GM19397 (cell line): ENCODE measurements around the gene PCDHGB1.
A peak's percentile ranks its signal among the peaks of the same experiment; 100 is the strongest.
"Not testable (repeated sequence)": the region's sequence is repeated elsewhere in the genome, so short reads cannot be mapped to it uniquely, and the experiment has no call there.

Experiments
- ATAC-seq: cut with Tn5 transposase; IDR thresholded peaks from one replicate; pipeline ENCODE4 v1.9.1; 2021; ENCODE audit warnings: mild to moderate bottlenecking, moderate library complexity; ENCODE audit not compliant: unreplicated experiment

Gene PCDHGB1

DNA sequence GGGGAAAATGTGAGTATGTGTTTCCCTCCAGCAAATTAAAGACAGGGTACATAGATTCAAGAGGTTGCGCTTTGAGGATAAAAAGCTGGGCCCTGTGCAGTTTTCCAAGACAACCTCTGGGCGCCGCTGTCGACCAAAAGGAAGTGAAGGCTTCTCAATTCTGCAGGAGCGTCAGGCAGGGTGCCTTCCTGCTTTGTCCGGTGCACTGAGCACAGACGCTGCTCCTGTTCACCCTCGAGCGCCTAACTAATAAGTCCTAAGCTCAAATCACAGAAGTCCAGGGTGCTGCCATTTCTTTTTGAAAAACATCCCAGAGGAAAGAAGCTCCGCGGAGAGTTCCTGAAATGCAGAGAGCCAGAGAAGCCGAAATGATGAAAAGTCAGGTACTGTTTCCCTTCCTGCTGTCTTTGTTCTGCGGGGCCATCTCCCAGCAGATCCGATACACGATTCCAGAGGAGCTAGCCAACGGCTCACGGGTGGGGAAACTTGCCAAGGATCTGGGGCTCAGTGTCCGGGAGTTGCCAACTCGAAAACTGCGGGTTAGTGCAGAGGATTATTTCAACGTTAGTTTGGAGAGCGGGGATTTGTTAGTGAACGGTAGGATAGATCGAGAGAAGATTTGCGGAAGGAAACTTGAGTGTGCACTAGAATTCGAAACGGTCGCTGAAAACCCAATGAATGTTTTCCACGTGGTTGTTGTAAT is at the start of gene PCDHGB1:
TSS of gene PCDHGB1 (plus strand) at position 183 of the 703 bp plus-strand sequence. CDS start at position 345, 162 bp downstream.
- peak; percentile 72 for ATAC-seq

DNA sequence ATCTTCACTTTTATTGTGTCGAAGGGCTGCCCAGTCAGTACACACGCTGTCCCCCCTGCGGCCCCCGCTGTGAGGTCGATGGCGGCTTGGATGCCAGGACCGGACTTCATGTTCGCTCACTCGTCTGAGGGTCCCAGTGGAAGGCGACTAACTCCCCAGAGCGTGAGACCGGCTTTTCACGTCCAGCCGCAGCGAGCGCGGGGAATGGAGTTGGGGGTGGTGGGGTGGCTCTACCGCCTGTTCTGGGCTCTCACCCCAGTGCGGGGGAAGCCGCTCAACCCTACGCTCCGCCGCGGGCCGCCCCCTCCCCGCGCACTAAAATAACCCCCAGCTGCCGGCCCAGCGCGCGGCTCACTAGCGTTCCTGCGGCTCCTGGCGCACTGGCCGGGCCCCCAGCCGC is 46.1 kb upstream of the PCDHGB1 start, which contains the start of gene SLC25A2:
TSS of gene SLC25A2 (minus strand) at position 294 of the 400 bp plus-strand sequence. CDS start at position 110, 184 bp downstream.
- no peak for ATAC-seq

DNA sequence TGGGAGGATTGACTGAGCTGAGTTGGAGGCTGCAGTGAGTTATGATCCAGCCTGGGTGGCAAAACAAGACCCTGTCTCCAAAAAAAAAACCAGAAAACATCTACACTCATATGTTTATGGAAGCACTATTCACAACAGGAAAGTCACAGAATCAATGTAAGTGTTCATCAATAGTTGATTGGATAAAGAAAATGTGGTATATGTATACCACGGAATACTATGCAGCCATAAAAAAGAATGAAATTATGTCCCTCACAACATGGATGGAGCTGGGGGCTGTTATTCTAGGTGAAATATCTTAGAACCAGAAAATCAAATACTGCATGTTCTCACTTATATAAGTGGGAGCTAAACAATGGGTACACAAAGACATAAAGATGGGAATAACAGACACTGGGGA is 43.3 kb upstream of the PCDHGB1 start:
- ATAC-seq: no peak

DNA sequence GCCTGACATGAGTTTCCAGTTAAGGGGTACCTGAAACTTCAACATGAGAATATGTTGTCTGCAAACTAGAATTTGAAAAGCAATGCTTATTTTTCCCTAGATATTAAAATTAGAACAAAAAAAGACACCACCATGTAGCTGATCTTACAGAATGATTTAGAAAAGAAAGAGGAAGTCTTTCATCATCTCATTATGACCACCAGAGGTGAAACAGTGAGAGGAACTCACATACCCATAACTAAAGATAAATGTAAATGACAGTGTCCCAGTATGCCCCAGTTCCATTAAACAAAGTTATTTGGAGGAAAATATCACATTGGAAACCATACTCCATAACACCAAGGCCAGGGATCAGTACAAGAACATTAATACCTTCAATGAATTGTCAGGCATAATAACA is 36.2 kb upstream of the PCDHGB1 start:
- ATAC-seq: no peak

DNA sequence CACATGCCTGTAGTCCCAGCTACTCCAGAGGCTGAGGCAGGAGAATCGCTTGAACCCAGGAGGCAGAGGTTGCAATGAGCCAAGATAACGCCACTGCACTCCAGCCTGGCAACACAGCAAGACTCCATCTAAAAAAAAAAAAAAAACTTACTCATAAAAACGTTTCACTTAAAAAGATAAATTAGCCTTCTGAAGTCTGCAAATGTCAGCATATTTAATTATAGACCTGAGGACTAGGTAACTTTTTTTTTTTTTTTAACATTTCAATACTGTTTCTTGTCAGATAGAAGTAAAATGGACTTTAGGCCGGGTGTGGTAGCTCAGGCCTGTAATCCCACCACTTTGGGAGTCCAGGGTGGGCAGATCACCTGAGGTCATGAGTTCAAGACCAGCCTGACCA is 32.9 kb upstream of the PCDHGB1 start:
- ATAC-seq: not testable (repeated sequence)

DNA sequence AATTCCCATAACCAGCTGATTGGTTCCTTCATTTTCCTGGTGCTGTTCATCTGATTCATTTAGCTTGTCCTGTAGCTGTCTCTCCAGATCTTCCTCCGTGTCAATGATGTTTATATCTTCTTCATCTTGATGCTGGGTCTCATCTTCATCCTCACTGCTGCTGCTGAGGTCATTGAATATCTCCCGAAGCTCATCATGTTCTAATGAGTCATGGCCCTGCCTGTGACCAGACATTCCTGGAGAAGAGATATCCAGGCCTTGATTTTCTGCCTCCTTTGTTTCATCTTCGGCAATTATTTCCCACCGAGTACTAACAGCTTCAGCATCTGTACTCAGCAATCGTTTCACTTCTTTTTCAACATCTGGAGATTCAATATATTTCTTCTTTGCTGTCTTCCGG is 30.7 kb upstream of the PCDHGB1 start:
- no peak for ATAC-seq

DNA sequence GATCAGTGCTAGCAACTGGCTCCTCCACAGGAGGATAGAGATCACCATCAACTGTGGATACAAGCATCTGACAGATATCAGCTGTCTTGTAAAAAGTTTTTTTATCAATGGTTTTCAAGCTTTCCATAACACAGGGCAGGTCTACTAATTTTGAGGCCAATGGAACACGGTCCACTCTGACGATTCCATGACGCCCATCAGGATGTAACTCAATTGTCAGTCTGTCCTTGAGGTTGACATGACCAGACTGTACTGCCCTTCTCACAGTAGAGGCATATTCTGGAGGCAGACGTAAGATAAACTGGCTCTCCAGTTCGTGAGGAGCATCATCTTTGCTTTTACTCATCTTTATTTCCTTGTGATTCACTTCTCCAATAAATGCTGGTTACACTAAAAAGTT is 30.2 kb upstream of the PCDHGB1 start:
- ATAC-seq: no peak

DNA sequence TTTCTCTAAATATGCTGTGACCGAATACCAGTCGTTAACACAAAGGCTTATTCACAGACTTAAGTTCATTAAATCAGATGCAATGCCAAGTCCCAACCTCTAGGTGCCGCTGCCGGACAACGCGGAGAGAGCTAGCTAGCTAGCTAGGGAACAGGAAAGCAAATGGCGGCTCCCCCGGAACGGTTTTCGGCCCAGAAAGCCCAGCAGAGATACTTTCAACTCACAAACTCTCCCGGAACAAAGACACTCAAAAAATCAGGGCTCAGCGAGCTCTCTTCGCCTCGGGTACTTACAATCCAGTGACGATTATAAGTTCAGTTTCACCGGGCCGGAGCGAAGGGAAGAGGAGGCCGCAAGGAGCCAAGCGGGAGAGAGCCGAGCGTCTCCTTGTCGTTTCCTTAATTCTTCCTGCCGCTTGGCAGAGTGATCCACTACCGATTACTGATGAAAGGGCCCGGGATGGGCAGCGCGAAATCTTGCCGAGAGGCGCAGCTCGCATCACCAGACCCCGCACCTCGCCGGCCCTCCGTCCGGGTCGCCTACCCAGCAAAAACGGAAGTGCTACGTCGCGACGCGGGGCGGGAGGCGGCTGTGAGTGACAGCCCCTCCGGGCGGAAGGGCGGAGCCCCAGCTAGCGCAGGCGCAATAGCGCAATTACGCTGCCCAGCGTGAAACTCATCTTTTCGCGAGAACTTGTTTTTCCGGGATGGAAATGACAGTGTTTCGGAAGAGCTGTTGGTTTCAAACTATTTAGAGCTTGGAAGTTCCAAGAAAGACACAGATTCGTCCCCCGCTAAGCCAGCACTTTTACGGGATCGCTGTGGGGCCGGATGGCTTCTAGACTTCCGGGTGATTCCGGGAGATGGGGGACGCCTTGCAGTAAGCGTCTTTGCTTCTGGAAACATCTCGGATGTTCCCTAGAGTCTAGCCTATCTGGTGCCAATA is 29.4 kb upstream of the PCDHGB1 start, which contains the start of gene TAF7:
TSS of gene TAF7 (minus strand) at position 560 of the 945 bp plus-strand sequence. CDS start 740 bp downstream, outside the sequence.
- peak; percentile 98 for ATAC-seq

DNA sequence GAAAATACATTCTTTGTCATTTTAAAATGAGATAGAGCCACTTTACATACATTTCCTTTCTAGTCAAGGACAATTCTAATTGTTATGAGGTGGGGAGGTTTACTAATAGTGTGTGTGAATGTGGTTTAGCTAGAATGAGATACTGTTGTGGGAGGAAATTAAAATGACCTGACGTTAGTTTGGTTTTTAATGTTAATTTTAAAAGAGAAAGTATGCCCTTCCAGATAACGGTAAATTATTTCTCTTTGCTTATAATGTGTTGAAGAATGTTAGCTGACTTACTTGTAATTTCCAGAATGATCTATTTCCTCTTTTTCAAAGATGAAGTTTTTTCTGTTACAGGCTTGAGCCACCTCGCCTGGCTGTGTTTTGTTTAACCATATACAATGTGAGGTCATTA is 27.6 kb upstream of the PCDHGB1 start:
- ATAC-seq: no peak

DNA sequence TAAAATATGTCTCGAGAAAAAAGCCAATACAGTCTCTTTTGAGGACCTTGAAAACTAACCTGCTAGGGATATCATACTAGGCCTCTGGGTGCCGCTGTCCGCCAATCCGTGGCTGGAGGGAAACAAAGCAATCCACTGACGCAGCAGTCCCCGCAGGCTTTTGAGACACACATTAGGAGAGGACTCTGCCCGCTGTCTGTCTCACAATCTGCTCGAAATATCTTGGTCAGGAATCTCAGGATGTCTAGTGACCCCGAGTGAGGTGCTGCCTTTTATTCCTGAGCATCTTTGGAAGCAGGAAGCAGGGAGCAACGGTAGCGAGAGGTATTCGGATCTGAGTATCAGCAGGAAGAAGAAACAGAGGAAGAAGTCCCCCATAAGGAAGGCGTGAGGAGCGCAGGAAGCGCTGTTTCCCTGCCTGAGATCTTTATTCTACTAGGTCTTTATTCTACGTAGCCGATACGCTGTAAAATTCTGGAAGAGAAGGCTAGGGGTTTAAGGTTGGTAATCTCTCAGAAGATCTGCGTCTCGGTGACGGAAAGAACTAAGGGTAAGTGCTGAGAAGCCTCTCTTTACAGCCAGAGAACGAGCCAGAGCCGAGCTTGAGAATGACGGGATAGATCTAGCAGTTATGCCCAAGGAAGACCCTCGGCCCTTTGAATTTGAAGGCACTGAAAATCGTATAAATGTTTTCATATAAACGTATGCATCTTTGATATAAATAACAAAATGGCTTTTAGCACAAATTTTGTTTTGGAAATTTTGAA is 23.6 kb upstream of the PCDHGB1 start:
- peak; percentile 81 for ATAC-seq

DNA sequence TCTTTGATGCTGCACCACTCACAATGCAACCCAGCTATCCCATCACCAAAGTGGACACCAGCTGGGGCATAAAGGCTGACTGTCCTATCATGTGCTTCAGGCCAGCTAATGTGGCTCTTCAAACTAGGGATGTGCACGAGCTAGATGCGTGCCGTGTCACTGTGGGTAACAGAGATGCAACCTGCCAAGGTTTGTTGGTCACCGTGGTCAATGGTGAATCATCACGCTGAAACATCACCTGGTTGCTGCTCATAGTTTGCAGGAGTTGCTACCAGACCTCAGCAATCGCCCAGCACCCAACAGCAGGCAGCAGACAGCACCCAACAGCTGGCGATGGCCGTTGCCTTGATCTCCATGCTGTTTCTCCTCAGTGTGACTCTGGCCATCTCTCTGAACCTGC is 21.7 kb upstream of the PCDHGB1 start:
- no peak for ATAC-seq

DNA sequence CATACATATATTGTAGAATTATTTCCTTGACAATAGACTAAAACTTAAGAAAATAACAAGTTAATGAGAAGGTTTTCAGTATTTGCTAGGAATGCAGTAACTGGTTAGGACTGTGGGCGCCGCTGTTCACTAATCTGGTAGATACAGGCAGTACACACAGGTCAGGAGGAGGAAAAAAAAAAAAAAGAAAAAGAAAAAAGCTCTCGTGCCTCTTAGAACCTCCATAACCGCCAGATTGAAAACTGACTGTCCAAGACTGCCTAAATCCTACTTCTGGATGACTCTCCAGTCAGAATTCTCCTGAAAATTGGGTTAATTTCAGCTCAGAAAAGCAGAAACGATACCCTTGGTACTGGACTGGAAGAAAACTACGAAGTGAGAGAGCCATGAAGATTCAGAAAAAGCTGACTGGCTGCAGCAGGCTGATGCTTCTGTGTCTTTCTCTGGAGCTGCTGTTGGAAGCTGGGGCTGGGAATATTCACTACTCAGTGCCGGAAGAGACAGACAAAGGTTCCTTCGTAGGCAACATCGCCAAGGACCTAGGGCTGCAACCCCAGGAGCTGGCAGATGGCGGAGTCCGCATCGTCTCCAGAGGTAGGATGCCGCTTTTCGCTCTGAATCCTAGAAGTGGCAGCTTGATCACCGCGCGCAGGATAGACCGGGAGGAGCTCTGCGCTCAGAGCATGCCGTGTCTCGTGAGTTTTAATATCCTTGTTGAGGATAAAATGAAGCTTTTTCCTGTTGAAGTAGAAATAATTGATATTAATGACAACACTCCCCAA is 19.4 kb upstream of the PCDHGB1 start, which contains the start of gene PCDHGA1:
TSS of gene PCDHGA1 (plus strand) at position 216 of the 782 bp plus-strand sequence.
- no peak for ATAC-seq

DNA sequence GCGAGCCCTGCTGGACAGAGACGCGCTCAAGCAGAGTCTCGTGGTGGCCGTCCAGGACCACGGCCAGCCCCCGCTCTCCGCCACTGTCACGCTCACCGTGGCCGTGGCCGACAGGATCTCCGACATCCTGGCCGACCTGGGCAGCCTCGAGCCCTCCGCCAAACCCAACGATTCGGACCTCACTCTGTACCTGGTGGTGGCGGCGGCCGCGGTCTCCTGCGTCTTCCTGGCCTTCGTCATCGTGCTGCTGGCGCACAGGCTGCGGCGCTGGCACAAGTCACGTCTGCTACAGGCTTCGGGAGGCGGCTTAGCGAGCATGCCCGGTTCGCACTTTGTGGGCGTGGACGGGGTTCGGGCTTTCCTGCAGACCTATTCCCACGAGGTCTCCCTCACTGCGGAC is 17.3 kb upstream of the PCDHGB1 start:
- ATAC-seq: not testable (repeated sequence)

DNA sequence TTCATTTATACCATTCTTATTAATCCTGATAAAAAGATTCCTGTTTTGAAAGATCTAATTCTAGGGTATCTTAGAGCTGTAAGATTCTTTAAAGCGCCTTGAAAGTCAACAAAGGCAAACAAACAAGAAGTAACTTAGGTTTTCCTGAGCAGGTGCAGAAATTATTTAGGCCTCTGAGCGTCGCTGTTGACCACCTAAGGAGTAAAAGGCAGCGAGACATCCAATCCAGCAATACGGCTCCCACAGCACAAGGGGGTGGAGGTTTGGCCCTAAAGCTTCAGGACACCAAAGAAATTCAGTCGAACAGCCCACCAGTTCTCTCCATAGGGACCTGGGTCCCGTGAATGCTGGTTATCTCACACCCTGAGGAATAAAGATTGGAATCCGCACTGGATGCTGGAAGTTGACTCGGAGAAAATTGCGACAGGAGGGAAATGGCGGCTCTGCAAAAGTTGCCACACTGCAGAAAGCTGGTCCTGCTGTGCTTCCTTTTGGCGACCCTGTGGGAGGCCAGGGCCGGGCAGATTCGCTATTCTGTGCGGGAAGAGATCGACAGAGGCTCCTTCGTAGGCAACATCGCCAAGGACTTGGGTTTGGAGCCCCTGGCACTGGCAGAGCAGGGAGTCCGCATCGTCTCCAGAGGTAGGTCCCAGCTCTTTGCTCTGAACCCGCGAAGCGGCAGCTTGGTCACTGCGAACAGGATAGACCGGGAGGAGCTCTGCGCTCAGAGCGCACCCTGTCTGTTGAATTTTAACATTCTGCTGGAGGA is 11.2 kb upstream of the PCDHGB1 start, which contains the start of gene PCDHGA2:
TSS of gene PCDHGA2 (plus strand) at position 223 of the 769 bp plus-strand sequence.
- ATAC-seq: no peak

DNA sequence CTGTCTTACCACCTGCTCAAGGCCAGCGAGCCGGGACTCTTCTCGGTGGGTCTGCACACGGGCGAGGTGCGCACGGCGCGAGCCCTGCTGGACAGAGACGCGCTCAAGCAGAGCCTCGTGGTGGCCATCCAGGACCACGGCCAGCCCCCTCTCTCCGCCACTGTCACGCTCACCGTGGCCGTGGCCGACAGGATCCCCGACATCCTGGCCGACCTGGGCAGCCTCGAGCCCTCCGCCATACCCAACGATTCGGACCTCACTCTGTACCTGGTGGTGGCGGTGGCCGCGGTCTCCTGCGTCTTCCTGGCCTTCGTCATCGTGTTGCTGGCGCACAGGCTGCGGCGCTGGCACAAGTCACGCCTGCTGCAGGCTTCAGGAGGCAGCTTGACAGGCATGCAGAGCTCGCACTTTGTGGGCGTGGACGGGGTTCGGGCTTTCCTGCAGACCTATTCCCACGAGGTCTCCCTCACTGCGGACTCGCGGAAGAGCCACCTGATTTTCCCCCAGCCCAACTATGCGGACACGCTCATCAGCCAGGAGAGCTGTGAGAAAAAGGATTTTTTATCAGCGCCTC is 9.0 kb upstream of the PCDHGB1 start:
- ATAC-seq: not testable (repeated sequence)

DNA sequence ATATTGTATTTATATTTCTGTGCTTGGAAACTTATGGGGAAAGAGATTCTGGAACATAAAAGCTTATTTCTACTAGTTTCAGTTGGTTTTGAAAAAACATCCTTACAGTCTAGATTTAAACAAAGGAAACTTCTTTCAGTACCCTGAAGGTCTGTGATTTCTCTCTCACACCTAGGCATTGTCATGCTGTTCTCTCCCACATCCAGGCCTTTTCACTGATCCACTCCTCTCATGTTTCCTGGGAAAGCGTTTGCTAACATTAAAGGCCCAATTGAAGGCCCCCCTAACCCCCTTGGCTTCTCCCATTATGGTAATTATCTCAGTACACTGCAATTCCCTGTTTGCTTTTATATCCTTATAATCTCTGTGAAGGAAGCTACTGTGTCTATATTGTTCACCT is 7.1 kb upstream of the PCDHGB1 start:
- ATAC-seq: no peak

DNA sequence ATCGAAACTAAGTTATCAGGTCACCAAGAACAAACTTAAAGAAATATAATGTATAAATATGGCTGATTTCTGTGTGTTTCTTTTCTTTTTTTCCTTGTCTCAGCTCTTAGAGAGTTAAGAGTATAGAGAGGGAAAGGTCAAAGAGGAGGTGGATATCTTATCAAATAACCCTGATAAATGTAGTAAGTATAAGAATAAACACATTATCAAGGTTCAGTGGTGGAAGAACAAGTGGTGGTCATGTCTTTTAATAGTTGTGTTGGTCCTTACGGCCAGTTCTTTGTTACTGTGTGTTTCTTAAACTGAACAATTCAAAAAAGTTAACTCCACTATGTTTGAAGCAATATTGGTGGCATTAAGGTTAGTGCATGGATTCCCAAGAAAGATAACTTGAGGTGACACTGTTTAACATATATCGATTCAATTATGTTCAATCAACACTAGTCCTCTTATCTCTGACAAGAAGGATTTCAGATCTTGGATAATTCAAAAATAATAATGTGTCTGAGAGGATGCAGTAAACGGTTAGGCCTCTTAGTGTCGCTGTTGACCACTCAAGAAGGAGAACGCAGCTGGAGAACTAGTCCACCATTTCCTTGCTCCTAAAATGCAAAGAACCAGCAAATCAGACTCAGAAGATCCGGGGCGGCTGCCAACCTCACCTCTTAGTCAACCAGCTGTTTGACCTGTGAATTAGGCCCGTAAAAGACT is 6.5 kb upstream of the PCDHGB1 start, which contains the start of gene PCDHGA3:
TSS of gene PCDHGA3 (plus strand) at position 588 of the 711 bp plus-strand sequence. CDS start 205 bp downstream, outside the sequence.
- ATAC-seq: no peak

DNA sequence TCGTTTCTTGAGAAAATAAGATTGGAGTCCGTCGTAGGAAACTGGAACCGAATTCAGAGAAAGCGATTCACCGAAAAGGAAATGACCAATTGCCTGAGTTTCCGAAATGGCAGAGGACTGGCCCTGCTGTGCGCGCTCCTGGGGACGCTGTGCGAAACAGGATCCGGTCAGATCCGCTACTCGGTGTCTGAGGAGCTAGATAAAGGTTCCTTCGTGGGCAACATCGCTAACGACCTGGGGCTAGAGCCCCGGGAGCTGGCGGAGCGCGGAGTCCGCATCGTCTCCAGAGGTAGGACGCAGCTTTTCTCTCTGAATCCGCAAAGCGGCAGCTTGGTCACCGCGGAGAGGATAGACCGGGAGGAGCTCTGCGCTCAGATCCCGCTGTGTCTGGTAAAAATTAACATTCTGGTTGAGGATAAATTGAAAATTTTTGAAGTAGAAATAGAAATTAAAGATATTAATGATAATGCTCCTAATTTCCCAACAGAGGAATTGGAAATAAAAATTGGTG is 5.9 kb upstream of the PCDHGB1 start:
- no peak for ATAC-seq
